Stimulated activated CD4-positive, alpha-beta T cell treated with anti-CD3 and anti-CD28 coated beads, Interleukin-1b, Interleukin-23, amount 100 ng/mL, for 48 hours (primary cell): Measurements from ENCODE around the gene AKAP6.

Experiments
- DNase-seq: peaks from one replicate; pipeline ENCODE4 v3.0.0-alpha.2; 2020

AKAP6 gene

GRCh38 chr14:32492457-32492856 lies 163.4 kb downstream of the AKAP6 start:
- DNase-seq, result no peak

DNA sequence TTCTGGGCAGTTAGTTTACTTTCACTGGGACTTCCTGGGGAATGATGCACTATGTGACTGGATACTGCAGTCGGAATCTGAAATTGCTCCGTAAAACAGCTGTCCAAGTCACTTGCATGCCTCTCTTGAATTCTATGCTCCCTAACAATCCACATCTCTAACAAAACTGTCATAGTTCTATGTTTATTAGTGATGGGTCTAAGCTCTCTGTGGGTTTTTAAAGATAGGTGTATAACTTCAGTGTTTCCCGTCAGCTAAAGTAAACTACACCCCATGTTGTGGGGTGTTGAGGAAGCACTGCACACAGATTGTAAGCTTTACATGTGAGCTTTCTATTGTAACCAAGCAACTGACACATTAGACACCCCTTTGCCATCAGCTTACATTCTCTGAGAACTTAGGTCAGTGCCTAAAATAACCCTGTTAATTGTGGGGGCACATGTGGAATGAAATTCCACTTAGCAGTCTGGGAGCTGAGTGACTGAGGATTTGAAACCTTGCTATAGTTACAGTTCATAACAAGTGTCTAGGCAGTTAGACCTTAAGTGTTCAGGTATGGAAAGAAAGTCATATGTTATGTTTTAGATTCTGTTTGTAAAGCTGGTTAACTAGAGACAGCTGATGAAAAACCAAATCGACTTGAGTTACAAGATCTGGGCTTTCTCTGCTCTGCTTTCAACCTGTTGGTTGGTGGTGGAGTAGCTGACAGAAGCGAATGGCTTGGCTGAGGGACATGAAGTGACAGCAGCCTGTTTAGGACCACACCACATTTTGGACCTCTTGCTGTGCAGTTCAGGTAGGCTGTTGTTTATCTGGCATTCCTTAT lies 165.7 kb downstream of the AKAP6 start:
- DNase-seq, result no peak

GRCh38 chr14:32495435-32495734 lies 166.3 kb downstream of the AKAP6 start:
- DNase-seq, result no peak

GRCh38 chr14:32497248-32497647 lies 168.2 kb downstream of the AKAP6 start:
- DNase-seq, result no peak

- no peak for DNase-seq
Measured at GRCh38 chr14:32507029-32507984, 178.2 kb downstream of the AKAP6 start.

- no peak for DNase-seq
Measured at GRCh38 chr14:32508281-32508680, 179.2 kb downstream of the AKAP6 start.

- DNase-seq, result no peak
Measured at GRCh38 chr14:32509632-32510187, 180.6 kb downstream of the AKAP6 start.

DNA sequence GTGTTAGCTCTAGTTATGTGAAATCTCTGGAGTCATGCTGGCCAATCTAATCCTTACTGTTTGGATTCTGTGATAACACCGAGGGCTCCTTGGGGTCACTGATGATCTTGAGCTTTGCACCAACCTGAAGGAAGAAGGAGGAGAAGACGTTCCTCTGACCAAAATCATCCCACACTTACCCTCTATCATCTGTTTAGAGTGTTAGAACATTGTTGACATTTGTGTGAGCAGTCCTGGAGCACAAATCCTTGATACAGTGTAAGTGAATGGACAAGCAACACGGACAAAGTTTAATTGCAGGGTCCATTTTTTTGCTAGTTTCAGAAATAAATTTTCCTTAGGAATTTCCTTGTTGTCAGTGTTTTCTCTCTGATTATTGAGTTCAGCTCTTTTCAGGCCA lies 181.7 kb downstream of the AKAP6 start:
- DNase-seq, result no peak

- no peak for DNase-seq
Measured at GRCh38 chr14:32512348-32512747, 183.2 kb downstream of the AKAP6 start.

- DNase-seq, result no peak
Measured at GRCh38 chr14:32512813-32513212, 183.7 kb downstream of the AKAP6 start.

DNA sequence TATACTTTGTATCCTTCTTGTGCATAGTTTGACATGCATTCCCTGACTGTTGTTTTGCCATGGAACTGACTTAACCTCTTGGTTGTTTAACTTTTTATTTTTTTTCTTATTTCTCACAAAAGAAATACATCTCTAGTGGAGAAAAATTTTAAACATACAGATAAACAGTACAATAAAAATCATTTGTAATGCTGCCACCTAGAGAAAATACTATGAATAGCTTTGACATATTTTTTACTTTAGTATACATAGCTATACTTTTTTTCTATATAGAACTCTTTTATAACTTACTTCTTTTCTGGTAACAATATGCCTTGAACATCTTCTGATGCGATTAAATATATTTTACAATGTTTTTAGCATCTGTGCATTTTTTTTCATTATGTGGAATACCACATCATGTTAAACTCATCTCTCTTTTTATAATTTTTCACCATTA lies 184.5 kb downstream of the AKAP6 start:
- no peak for DNase-seq

- no peak for DNase-seq
Measured at GRCh38 chr14:32514236-32514635, 185.1 kb downstream of the AKAP6 start.

DNA sequence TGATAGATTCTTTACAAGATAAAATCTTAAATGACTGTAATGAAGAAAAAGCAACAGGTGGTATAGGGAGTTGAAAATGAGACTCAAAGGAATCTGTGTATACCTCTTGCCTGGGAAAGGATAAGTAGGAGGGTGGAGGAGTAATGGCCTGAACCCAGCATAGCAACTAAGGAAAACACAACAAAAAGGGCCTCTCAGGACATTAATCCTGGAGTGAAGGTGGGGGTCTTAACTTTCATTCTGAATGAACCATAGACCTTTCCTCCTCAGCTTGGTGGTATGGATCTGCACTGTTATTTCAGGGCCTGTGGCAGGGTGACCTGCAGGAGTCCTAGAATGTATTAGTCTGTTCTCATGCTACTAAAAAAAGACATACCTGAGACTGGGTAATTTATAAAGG lies 185.6 kb downstream of the AKAP6 start:
- no peak for DNase-seq

DNA sequence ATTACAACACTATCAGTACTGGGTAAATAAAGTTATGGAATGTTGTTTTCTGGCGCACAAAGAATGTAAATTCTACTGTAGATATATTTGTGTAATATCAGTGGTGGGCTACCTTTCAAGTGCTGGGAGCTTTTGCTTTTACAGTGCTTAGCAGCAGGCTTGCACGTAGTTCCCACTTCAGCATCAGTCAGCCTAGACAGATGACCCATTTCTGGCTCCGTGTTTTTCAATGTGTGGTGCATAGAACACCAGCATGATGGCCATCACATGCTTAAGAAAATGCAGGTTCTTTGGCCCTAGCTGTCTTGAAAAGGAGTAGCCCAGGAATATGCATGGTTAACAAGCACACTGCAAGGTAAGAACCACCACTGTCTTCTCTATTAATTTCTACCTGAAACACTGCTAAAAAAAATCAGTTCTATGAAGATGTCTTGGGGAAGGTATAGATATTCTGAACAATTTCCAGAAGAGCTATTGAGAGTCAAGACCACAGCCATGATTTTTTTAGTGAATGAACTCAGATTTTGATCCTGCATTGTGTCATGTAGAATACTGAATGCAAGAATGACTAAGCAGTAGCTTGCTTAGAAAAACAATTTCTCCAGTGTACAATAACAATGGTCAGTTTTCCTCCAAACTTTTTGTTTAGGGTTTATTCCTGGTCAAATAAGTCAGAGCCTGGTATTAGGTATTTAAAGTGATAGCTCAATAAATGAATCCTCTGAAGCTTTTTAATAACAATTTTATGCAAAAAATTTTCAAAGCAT lies 195.7 kb downstream of the AKAP6 start:
- no peak for DNase-seq

- DNase-seq, result no peak
Measured at GRCh38 chr14:32525591-32525990, 196.5 kb downstream of the AKAP6 start.

DNA sequence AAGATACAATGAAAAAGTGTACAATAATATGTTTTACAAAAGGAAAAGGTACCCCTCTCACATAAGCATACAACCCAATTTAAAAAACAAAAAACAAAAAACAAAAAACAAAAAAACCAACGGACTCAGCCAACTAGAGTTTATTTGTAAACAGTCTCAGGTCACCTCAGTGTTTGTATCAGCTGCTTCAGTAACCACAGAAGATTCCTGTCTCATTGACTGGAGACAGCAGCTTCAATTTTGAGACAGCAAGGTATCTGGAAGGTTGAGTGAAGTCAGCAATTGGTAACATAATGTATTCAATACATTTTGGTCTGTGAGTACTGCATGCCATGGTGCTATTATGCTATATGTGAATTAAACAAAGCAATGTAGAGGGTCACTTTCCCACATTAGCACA lies 201.7 kb downstream of the AKAP6 start:
- no peak for DNase-seq

GRCh38 chr14:32531942-32532515 lies 202.9 kb downstream of the AKAP6 start:
- DNase-seq, result no peak

- no peak for DNase-seq
Measured at GRCh38 chr14:32534145-32534544, 205.0 kb downstream of the AKAP6 start.

DNA sequence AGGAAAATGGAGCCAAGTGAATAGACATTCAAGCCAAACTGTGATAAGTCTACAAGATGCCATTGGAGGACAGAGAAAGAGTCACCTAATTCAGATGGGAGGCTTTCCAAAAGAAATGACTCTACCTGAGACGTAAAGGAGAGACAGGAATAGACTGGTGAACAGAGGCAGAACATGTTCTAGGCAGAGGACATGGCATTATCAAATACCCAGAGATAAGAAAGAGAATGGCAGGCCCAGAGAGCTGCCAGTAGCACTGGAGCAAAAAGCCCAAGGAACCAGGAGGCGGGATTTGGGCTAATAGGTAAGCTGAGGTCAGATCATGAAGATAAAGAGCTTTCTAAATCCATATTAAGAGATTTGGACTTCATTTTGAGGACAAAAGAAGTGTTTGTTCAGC lies 207.1 kb downstream of the AKAP6 start:
- DNase-seq, result no peak

- no peak for DNase-seq
Measured at GRCh38 chr14:32537166-32537565, 208.1 kb downstream of the AKAP6 start.

GRCh38 chr14:32542507-32542906 lies 213.4 kb downstream of the AKAP6 start:
- DNase-seq, result no peak

DNA sequence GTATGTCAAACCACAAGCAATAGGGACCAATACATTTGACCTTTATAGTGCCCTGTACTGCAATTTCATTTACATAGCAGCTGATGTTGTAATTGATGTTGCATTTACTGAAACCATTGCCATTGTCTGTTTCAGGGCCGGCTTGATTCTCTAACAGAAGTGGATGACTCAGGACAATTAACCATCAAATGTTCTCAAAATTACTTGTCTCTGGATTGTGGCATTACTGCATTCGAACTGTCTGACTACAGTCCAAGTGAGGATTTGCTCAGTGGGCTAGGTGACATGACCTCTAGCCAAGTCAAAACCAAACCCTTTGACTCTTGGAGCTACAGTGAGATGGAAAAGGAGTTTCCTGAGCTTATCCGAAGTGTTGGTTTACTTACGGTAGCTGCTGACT lies 216.0 kb downstream of the AKAP6 start:
- no peak for DNase-seq
